HUES6 (cell line): ENCODE measurements around the gene VARS2.

Source experiments
- H3K27ac ChIP-seq: 2 replicates; pipeline ENCODE4 v1.7.0; 2013; ENCODE audit warnings: low read depth, mild to moderate bottlenecking, low read length, inconsistent platforms
- H3K27me3 ChIP-seq: 2 replicates; pipeline ENCODE4 v1.6.1; 2013; ENCODE audit warnings: low read length; ENCODE audit not compliant: control insufficient read depth, insufficient read depth
- H3K36me3 ChIP-seq: 2 replicates; pipeline ENCODE4 v1.6.1; 2013; ENCODE audit warnings: low read length; ENCODE audit not compliant: control insufficient read depth, insufficient read depth
- H3K4me1 ChIP-seq: 2 replicates; pipeline ENCODE4 v1.6.1; 2013; ENCODE audit warnings: low read length; ENCODE audit not compliant: control insufficient read depth, insufficient read depth
- H3K4me3 ChIP-seq: 2 replicates; pipeline ENCODE4 v1.5.1; 2013; ENCODE audit warnings: low read depth, low read length
- H3K9ac ChIP-seq: one replicate; pipeline ENCODE4 v1.6.1; 2013; ENCODE audit warnings: mild to moderate bottlenecking, low read length
- H3K9me3 ChIP-seq: 2 replicates; pipeline ENCODE4 v1.6.1; 2013; ENCODE audit warnings: low read depth, low read length; ENCODE audit not compliant: control insufficient read depth, insufficient read depth

Gene VARS2

GRCh38 chr6:30951907-30952469 lies 38.0 kb downstream of the VARS2 start:
- H3K36me3 ChIP-seq, result no peaks in the 10 kb centered on the region
- H3K27ac ChIP-seq, result no peak overlapping the region
- H3K9me3 ChIP-seq, result peaks cover 4% of the 10 kb centered on the region; the same call in 1 of the 2 replicates
- H3K27me3 ChIP-seq, result peaks cover 47% of the 10 kb centered on the region
- no peak overlapping the region for H3K9ac ChIP-seq
- H3K4me1 ChIP-seq, result peaks cover 18% of the 10 kb centered on the region
- H3K4me3 ChIP-seq, result no peak overlapping the region

- peak overlapping the region; percentile 60 for H3K9ac ChIP-seq
- no peak overlapping the region for H3K27ac ChIP-seq
- H3K4me3 ChIP-seq, result peak overlapping the region; percentile 66
- H3K9me3 ChIP-seq, result peaks cover 4% of the 10 kb centered on the region; the same call in 1 of the 2 replicates
- peaks cover 23% of the 10 kb centered on the region for H3K4me1 ChIP-seq
- H3K36me3 ChIP-seq, result no peaks in the 10 kb centered on the region
- H3K27me3 ChIP-seq, result peaks cover 48% of the 10 kb centered on the region
Measured at GRCh38 chr6:30954631-30955366, 40.8 kb downstream of the VARS2 start.

GRCh38 chr6:30955367-30956042 lies 41.5 kb downstream of the VARS2 start:
- H3K36me3 ChIP-seq, result no peaks in the 10 kb centered on the region
- peak overlapping the region; percentile 66 for H3K4me3 ChIP-seq
- H3K9me3 ChIP-seq, result peaks cover 4% of the 10 kb centered on the region; the same call in 1 of the 2 replicates
- H3K27ac ChIP-seq, result no peak overlapping the region
- H3K9ac ChIP-seq, result peak overlapping the region; percentile 60
- H3K27me3 ChIP-seq, result peaks cover 48% of the 10 kb centered on the region
- H3K4me1 ChIP-seq, result peaks cover 23% of the 10 kb centered on the region

- Histone ChIP-seq H3K36me3 (no peaks in the 10 kb centered on the region), H3K9me3 (no peaks in the 10 kb centered on the region), H3K27me3 (peaks cover 34% of the 10 kb centered on the region), H3K9ac (no peak overlapping the region), H3K4me1 (peaks cover 23% of the 10 kb centered on the region), H3K4me3 (no peak overlapping the region), H3K27ac (no peak overlapping the region)
Measured at GRCh38 chr6:30957716-30958115, 43.7 kb downstream of the VARS2 start.

GRCh38 chr6:30960907-30961673 lies 47.1 kb downstream of the VARS2 start:
- Histone ChIP-seq H3K36me3 (no peaks in the 10 kb centered on the region), H3K27me3 (peaks cover 10% of the 10 kb centered on the region), H3K27ac (no peak overlapping the region), H3K4me1 (peaks cover 10% of the 10 kb centered on the region; the same call in 1 of the 2 replicates), H3K9me3 (no peaks in the 10 kb centered on the region), H3K9ac (no peak overlapping the region), H3K4me3 (no peak overlapping the region)

- no peaks in the 10 kb centered on the region for H3K27me3 ChIP-seq
- no peaks in the 10 kb centered on the region for H3K36me3 ChIP-seq
- H3K4me1 ChIP-seq, result 0 out of 2 replicates have a peak, but pooled peaks cover 2% of the 10 kb centered on the region
- no peaks in the 10 kb centered on the region for H3K9me3 ChIP-seq
- H3K27ac ChIP-seq, result no peak overlapping the region
- H3K4me3 ChIP-seq, result no peak overlapping the region
- no peak overlapping the region for H3K9ac ChIP-seq
Measured at GRCh38 chr6:30962716-30963115, 48.7 kb downstream of the VARS2 start.

- H3K27me3 ChIP-seq, result no peaks in the 10 kb centered on the region
- no peak overlapping the region for H3K4me3 ChIP-seq
- no peaks in the 10 kb centered on the region for H3K4me1 ChIP-seq
- H3K36me3 ChIP-seq, result no peaks in the 10 kb centered on the region
- H3K9me3 ChIP-seq, result no peaks in the 10 kb centered on the region
- H3K9ac ChIP-seq, result no peak overlapping the region
- H3K27ac ChIP-seq, result no peak overlapping the region
Measured at GRCh38 chr6:30963641-30964040, 49.6 kb downstream of the VARS2 start.

GRCh38 chr6:30964075-30964474 lies 50.0 kb downstream of the VARS2 start:
- Histone ChIP-seq H3K4me3 (no peak overlapping the region), H3K4me1 (no peaks in the 10 kb centered on the region), H3K9me3 (no peaks in the 10 kb centered on the region), H3K9ac (no peak overlapping the region), H3K27ac (no peak overlapping the region), H3K36me3 (no peaks in the 10 kb centered on the region), H3K27me3 (no peaks in the 10 kb centered on the region)

GRCh38 chr6:30965140-30965601 lies 51.1 kb downstream of the VARS2 start:
- Histone ChIP-seq H3K4me1 (no peaks in the 10 kb centered on the region), H3K9me3 (no peaks in the 10 kb centered on the region), H3K4me3 (no peak overlapping the region), H3K36me3 (no peaks in the 10 kb centered on the region), H3K27me3 (no peaks in the 10 kb centered on the region), H3K9ac (no peak overlapping the region), H3K27ac (no peak overlapping the region)

GRCh38 chr6:30966154-30966553 lies 52.1 kb downstream of the VARS2 start:
- H3K4me1 ChIP-seq, result no peaks in the 10 kb centered on the region
- H3K9me3 ChIP-seq, result no peaks in the 10 kb centered on the region
- no peak overlapping the region for H3K4me3 ChIP-seq
- no peaks in the 10 kb centered on the region for H3K36me3 ChIP-seq
- H3K9ac ChIP-seq, result no peak overlapping the region
- no peaks in the 10 kb centered on the region for H3K27me3 ChIP-seq
- no peak overlapping the region for H3K27ac ChIP-seq
